HepG2 (cell line): ENCODE data around the gene CD274.

Experiments used
- HHEX ChIP-seq: IDR thresholded peaks from 2 replicates; pipeline ENCODE4 v1.6.1; 2016; ENCODE audit warnings: control low read depth
- POLR2A ChIP-seq, 2 experiments: IDR thresholded peaks; 2 replicates each; pipeline ENCODE4 v1.6.1; 2011; ENCODE audit warnings: low read depth in 2 of 2, low read length in 2 of 2, mild to moderate bottlenecking in 1 of 2, moderate library complexity in 1 of 2; ENCODE audit not compliant: insufficient read depth in 1 of 2
- ZNF329 ChIP-seq: sonication (generic); formaldehyde crosslinking; IDR thresholded peaks from 2 replicates; pipeline ENCODE4 v1.9.0; 2021; ENCODE audit warnings: low read depth, mild to moderate bottlenecking, missing genetic modification reagents

- no peak for TF ChIP-seq ZNF329 (CRISPR knock-in tag)
- no peak for TF ChIP-seq HHEX (CRISPR knock-in tag)
- no peak for TF ChIP-seq POLR2A (IDR thresholded peaks at IDR 0.05; ENCODE audit: insufficient read depth in 1 of 2, low read depth in 2 of 2, low read length in 2 of 2)
Observed at GRCh38 chr9:5447337-5447736, 3.0 kb upstream of the CD274 start.
